Trophoblast cell (in vitro differentiated cells and primary cell): ENCODE data around the gene SPRED2.

Source experiments
- DNase-seq, 2 donors: peaks; one replicate each; pipeline ENCODE4 v3.0.0-alpha.2; 2016
- H2AFZ ChIP-seq: 2 replicates; pipeline ENCODE4 v1.6.1; 2013; ENCODE audit warnings: low read length, moderate library complexity, mild to moderate bottlenecking; ENCODE audit not compliant: insufficient read depth, poor library complexity
- H2AK5ac ChIP-seq: 2 replicates; pipeline ENCODE4 v1.6.1; 2013; ENCODE audit warnings: mild to moderate bottlenecking, low read length
- H2BK120ac ChIP-seq: 2 replicates; pipeline ENCODE4 v1.6.1; 2013; ENCODE audit warnings: low read length, mild to moderate bottlenecking, moderate library complexity; ENCODE audit not compliant: insufficient read depth, poor library complexity
- H2BK12ac ChIP-seq: 2 replicates; pipeline ENCODE4 v1.6.1; 2013; ENCODE audit warnings: mild to moderate bottlenecking, low read length, moderate library complexity
- H2BK5ac ChIP-seq: 2 replicates; pipeline ENCODE4 v1.6.1; 2013; ENCODE audit warnings: low read length, low read depth, moderate library complexity, mild to moderate bottlenecking; ENCODE audit not compliant: poor library complexity
- H3K14ac ChIP-seq: 2 replicates; pipeline ENCODE4 v1.6.1; 2013; ENCODE audit warnings: mild to moderate bottlenecking, low read length
- H3K18ac ChIP-seq: 2 replicates; pipeline ENCODE4 v1.6.1; 2013; ENCODE audit warnings: mild to moderate bottlenecking, low read length
- H3K23ac ChIP-seq: 2 replicates; pipeline ENCODE4 v1.6.1; 2013; ENCODE audit warnings: low read length
- H3K27ac ChIP-seq: 2 replicates; pipeline ENCODE4 v1.5.1; 2013; ENCODE audit warnings: low read depth, mild to moderate bottlenecking, inconsistent platforms, low read length, moderate library complexity
- H3K27me3 ChIP-seq: 2 replicates; pipeline ENCODE4 v1.6.1; 2013; ENCODE audit warnings: inconsistent platforms, mild to moderate bottlenecking, low read length, moderate library complexity; ENCODE audit not compliant: insufficient read depth
- H3K36me3 ChIP-seq, 2 experiments: 1 replicate in 1 of 2; 2 replicates in 1 of 2; pipeline ENCODE4 v1.6.1; 2013; ENCODE audit warnings: low read length in 2 of 2, mild to moderate bottlenecking in 2 of 2, moderate library complexity in 1 of 2; ENCODE audit not compliant: insufficient read depth in 2 of 2, control insufficient read depth in 1 of 2
- H3K4ac ChIP-seq: 2 replicates; pipeline ENCODE4 v1.6.1; 2013; ENCODE audit warnings: low read depth, mild to moderate bottlenecking, low read length, moderate library complexity
- H3K4me1 ChIP-seq, 2 experiments: 1 replicate in 1 of 2; 2 replicates in 1 of 2; pipeline ENCODE4 v1.6.1; 2013; ENCODE audit warnings: low read length in 2 of 2, mild to moderate bottlenecking in 2 of 2, moderate library complexity in 1 of 2; ENCODE audit not compliant: insufficient read depth in 2 of 2, control insufficient read depth in 1 of 2
- H3K4me2 ChIP-seq: 2 replicates; pipeline ENCODE4 v1.6.1; 2013; ENCODE audit warnings: inconsistent platforms, mild to moderate bottlenecking, low read length, moderate library complexity
- H3K4me3 ChIP-seq: 2 replicates; pipeline ENCODE4 v1.5.1; 2013; ENCODE audit warnings: mild to moderate bottlenecking, low read depth, low read length, inconsistent platforms
- H3K79me1 ChIP-seq: one replicate; pipeline ENCODE4 v1.6.1; 2013; ENCODE audit warnings: low read length
- H3K79me2 ChIP-seq: 2 replicates; pipeline ENCODE4 v1.6.1; 2013; ENCODE audit warnings: low read length, mild to moderate bottlenecking; ENCODE audit not compliant: control insufficient read depth, insufficient read depth, poor library complexity
- H3K9ac ChIP-seq: 2 replicates; pipeline ENCODE4 v1.6.1; 2013; ENCODE audit warnings: mild to moderate bottlenecking, low read length
- H3K9me3 ChIP-seq: 2 replicates; pipeline ENCODE4 v1.6.1; 2013; ENCODE audit warnings: low read depth, mild to moderate bottlenecking, control low read depth, inconsistent platforms, low read length; ENCODE audit not compliant: insufficient read depth
- H4K12ac ChIP-seq: 2 replicates; pipeline ENCODE4 v1.6.1; 2013; ENCODE audit warnings: low read depth, mild to moderate bottlenecking, low read length, moderate library complexity
- H4K8ac ChIP-seq: 2 replicates; pipeline ENCODE4 v1.6.1; 2013; ENCODE audit warnings: low read depth, mild to moderate bottlenecking, low read length, moderate library complexity
- H4K91ac ChIP-seq: one replicate; pipeline ENCODE4 v1.6.1; 2013; ENCODE audit warnings: low read depth, mild to moderate bottlenecking, low read length, moderate library complexity
- WGBS: extraction: QIAGEN DNeasy Blood & Tissue Kit; methylation state at CpG from one replicate; pipeline ENCODE4 v1.1.7; 2013; ENCODE audit warnings: missing lambda C conversion rate; ENCODE audit not compliant: insufficient read length, insufficient coverage; ENCODE audit errors: extremely low coverage; 5-methylcytosine and 5-hydroxymethylcytosine counted together

SPRED2 gene

DNA sequence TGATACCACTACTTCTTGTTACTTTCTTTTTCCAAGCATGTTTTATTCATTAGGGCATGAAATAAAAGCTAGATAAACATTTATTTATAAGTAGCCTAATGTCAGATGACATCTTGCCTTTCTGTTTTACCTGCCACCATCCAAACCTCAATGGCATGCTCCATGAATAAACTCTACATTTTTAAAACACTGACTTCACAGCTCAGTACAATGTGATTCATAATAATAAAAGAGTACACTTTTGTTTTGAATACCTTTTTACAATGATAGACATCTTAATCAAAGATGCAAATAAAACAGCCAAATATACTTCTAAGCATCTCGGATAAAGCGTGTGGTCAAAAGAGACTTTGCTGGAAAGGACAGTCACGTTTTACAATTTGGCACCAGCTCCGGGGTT, 88.2 kb downstream of the SPRED2 start:
- H3K9me3 ChIP-seq: no peaks in the 10 kb centered on the region
- no peak overlapping the region for H4K8ac ChIP-seq
- DNase-seq: no peak
- H3K79me1 ChIP-seq: no peaks in the 10 kb centered on the region
- H2AK5ac ChIP-seq: no peak overlapping the region
- no peak overlapping the region for H4K91ac ChIP-seq
- peaks cover 0 to 2% of the 10 kb centered on the region in 2 experiments for H3K36me3 ChIP-seq
- no CpG with 5 or more reads among the region's 4 CpGs for WGBS
- no peak overlapping the region for H3K23ac ChIP-seq
- H3K4ac ChIP-seq: no peak overlapping the region
- no peak overlapping the region for H3K4me2 ChIP-seq
- H2BK5ac ChIP-seq: no peak overlapping the region
- no peak overlapping the region for H3K18ac ChIP-seq
- no peak overlapping the region for H2BK12ac ChIP-seq
- no peak overlapping the region for H3K27ac ChIP-seq
- H3K4me1 ChIP-seq: peaks cover 3 to 4% of the 10 kb centered on the region in 2 experiments
- H3K4me3 ChIP-seq: no peak overlapping the region
- no peak overlapping the region for H4K12ac ChIP-seq
- no peak overlapping the region for H2AFZ ChIP-seq
- no peaks in the 10 kb centered on the region for H3K27me3 ChIP-seq
- H3K79me2 ChIP-seq: no peaks in the 10 kb centered on the region
- H3K9ac ChIP-seq: no peak overlapping the region
- no peak overlapping the region for H3K14ac ChIP-seq
- H2BK120ac ChIP-seq: no peak overlapping the region

DNA sequence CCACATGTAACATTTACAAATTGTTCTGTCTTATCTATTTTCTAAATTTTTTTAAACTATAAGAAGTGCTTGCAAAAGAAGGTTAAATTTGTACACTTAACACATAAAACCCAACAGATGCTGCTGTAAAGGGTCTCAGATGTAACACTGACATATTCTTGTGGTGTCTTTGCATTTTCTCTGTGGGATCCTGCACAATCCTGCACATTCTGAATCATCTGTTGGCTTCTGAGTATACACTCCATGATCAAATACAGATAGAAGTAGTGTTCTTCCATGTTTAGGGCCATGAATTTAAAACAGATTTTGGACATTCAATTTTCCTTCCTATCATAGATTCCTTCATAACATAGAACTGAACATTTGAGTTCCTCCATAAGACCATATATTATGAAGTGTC, 89.0 kb downstream of the SPRED2 start:
- no peak overlapping the region for H2BK12ac ChIP-seq
- no peak overlapping the region for H2BK5ac ChIP-seq
- no peak overlapping the region for H4K12ac ChIP-seq
- no peaks in the 10 kb centered on the region for H3K9me3 ChIP-seq
- H3K36me3 ChIP-seq: peaks cover 0 to 2% of the 10 kb centered on the region in 2 experiments
- no peak overlapping the region for H3K18ac ChIP-seq
- no peak overlapping the region for H4K91ac ChIP-seq
- H3K27ac ChIP-seq: no peak overlapping the region
- no peaks in the 10 kb centered on the region for H3K27me3 ChIP-seq
- no peak overlapping the region for H3K23ac ChIP-seq
- peaks cover 3 to 4% of the 10 kb centered on the region in 2 experiments for H3K4me1 ChIP-seq
- no peak overlapping the region for H2AFZ ChIP-seq
- no peak for DNase-seq
- H3K9ac ChIP-seq: no peak overlapping the region
- no peak overlapping the region for H3K4ac ChIP-seq
- no peaks in the 10 kb centered on the region for H3K79me1 ChIP-seq
- H3K4me2 ChIP-seq: no peak overlapping the region
- no peaks in the 10 kb centered on the region for H3K79me2 ChIP-seq
- H2AK5ac ChIP-seq: no peak overlapping the region
- H2BK120ac ChIP-seq: no peak overlapping the region
- no peak overlapping the region for H3K14ac ChIP-seq
- H3K4me3 ChIP-seq: no peak overlapping the region
- no peak overlapping the region for H4K8ac ChIP-seq

DNA sequence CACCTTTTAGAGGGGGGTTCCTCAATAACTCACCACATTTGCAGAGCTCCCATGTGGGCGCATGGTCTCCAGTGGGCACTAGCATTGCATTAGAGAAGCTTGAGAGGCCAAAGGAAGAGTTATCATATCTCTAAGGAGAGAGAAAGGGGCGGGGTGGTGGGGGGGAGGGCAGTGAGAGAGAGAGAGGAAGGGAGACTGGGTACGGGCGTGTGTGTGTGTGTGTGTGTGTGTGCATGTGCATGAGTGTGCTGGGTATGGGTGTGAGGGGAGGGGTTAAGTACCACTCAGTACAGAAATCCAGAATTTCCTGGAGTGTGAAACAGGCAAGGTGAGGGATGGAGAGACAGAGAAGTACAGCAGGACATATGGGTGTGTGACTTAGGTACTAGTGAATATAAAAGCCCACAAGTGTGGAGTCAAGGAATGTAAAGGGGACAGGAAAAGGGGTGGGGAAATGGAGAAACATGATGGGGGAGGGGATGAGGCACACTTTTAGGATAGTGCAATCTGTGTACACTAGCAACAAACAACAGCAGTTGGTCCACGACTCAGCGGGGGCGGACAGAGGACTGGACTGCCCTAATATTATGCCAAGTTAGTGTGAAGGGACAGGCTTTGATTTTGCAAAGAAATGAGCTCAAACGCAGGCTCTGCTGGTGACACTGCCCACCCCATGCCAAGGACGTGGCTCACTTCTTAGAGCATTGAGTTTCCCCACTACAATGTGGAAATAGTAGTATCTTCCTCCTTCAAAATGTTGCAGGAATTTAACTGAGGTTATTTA, 91.3 kb downstream of the SPRED2 start:
- H3K4me1 ChIP-seq: peaks cover 3 to 4% of the 10 kb centered on the region in 2 experiments
- no peaks in the 10 kb centered on the region for H3K79me2 ChIP-seq
- no peak overlapping the region for H3K23ac ChIP-seq
- H3K14ac ChIP-seq: no peak overlapping the region
- no CpG with 5 or more reads among the region's 9 CpGs for WGBS
- no peak overlapping the region for H4K91ac ChIP-seq
- no peak overlapping the region for H2AFZ ChIP-seq
- no peak overlapping the region for H3K4ac ChIP-seq
- H2BK120ac ChIP-seq: no peak overlapping the region
- no peak overlapping the region for H2BK12ac ChIP-seq
- H2BK5ac ChIP-seq: no peak overlapping the region
- no peak for DNase-seq
- H3K79me1 ChIP-seq: no peaks in the 10 kb centered on the region
- H4K12ac ChIP-seq: no peak overlapping the region
- H3K27ac ChIP-seq: no peak overlapping the region
- peaks cover 0 to 2% of the 10 kb centered on the region in 2 experiments for H3K36me3 ChIP-seq
- H3K9me3 ChIP-seq: no peaks in the 10 kb centered on the region
- H3K4me2 ChIP-seq: no peak overlapping the region
- no peak overlapping the region for H4K8ac ChIP-seq
- H3K18ac ChIP-seq: no peak overlapping the region
- H2AK5ac ChIP-seq: no peak overlapping the region
- H3K9ac ChIP-seq: no peak overlapping the region
- no peak overlapping the region for H3K4me3 ChIP-seq
- H3K27me3 ChIP-seq: no peaks in the 10 kb centered on the region

DNA sequence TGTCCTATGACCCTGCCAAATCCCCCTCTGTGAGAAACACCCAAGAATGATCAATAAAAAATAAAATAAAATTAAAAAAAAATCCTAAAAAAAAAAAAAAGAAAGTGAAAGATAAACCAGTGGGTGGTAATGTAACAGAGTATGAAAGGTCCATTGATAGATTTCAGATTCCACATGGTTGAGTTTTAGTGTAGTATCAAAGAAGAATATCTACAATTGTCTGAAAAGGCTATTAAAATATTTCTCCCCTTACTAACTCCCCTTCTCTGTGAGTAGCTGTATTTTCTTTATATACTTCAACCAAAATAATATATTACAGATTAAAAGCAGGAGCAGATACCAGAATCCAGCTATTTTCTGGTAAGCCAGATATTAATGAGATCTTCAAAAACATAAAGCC, 92.8 kb downstream of the SPRED2 start:
- Histone ChIP-seq H2BK5ac (no peak overlapping the region), H3K4me1 (peaks cover 1 to 4% of the 10 kb centered on the region in 2 experiments), H3K36me3 (peaks cover 0 to 2% of the 10 kb centered on the region in 2 experiments), H3K4me2 (no peak overlapping the region), H3K79me2 (no peaks in the 10 kb centered on the region), H2BK120ac (no peak overlapping the region), H3K27me3 (no peaks in the 10 kb centered on the region), H4K91ac (no peak overlapping the region), H2AK5ac (no peak overlapping the region), H3K79me1 (no peaks in the 10 kb centered on the region), H3K9me3 (no peaks in the 10 kb centered on the region), H3K4ac (no peak overlapping the region), H4K12ac (no peak overlapping the region), H3K27ac (no peak overlapping the region), H3K18ac (no peak overlapping the region), H3K14ac (no peak overlapping the region), H3K23ac (no peak overlapping the region), H2BK12ac (no peak overlapping the region), H3K4me3 (no peak overlapping the region), H3K9ac (no peak overlapping the region), H4K8ac (no peak overlapping the region), H2AFZ (no peak overlapping the region)
- no peak for DNase-seq
